Endothelial cell (in vitro differentiated cells): Measurements from ENCODE around the gene GUCY2F. TPM values are rescaled to one million over a fixed set of nuclear protein-coding genes. Genes with fewer than 3 reads are reported as not detected.

ENCODE experiments used
- DNase-seq: peaks from one replicate; pipeline ENCODE4 v3.0.0; 2021; ENCODE audit warnings: low spot score
- H3K27ac Mint-ChIP-seq: one replicate; pipeline ENCODE4 v1.8.0; 2021; ENCODE audit warnings: mixed read lengths, inconsistent platforms; ENCODE audit not compliant: unreplicated experiment
- H3K27me3 Mint-ChIP-seq: one replicate; pipeline ENCODE4 v1.8.0; 2021; ENCODE audit warnings: mild to moderate bottlenecking, moderate library complexity, mixed read lengths, inconsistent platforms; ENCODE audit not compliant: unreplicated experiment
- H3K36me3 Mint-ChIP-seq: one replicate; pipeline ENCODE4 v1.8.0; 2021; ENCODE audit warnings: mild to moderate bottlenecking, low read depth, mixed read lengths, inconsistent platforms; ENCODE audit not compliant: unreplicated experiment
- H3K4me1 Mint-ChIP-seq: one replicate; pipeline ENCODE4 v1.8.0; 2021; ENCODE audit warnings: mild to moderate bottlenecking, mixed read lengths, inconsistent platforms; ENCODE audit not compliant: unreplicated experiment
- H3K4me3 Mint-ChIP-seq: one replicate; pipeline ENCODE4 v1.8.0; 2021; ENCODE audit warnings: mild to moderate bottlenecking, mixed read lengths, inconsistent platforms; ENCODE audit not compliant: unreplicated experiment
- H3K9me3 Mint-ChIP-seq: one replicate; pipeline ENCODE4 v1.8.0; 2021; ENCODE audit warnings: mixed read lengths, inconsistent platforms; ENCODE audit not compliant: unreplicated experiment
- CTCF ChIP-seq: fragments of 200-600 bp; sonication (generic); IDR thresholded peaks from one replicate; pipeline ENCODE4 v1.5.0; 2021; ENCODE audit warnings: antibody characterized with exemption; ENCODE audit not compliant: unreplicated experiment
- total RNA-seq: library from RNA; stranded (reverse); fragmentation: NEBNext Ultra II Directional; extraction: Animal tissue kit (Norgen Biotek cat#: 25700); gene quantifications from one replicate; pipeline ENCODE4 v1.2.1, GENCODE V29; 2021; ENCODE audit not compliant: unreplicated experiment

Gene GUCY2F
- total RNA-seq, 1 donor from 2014 or later, result not detected

DNA sequence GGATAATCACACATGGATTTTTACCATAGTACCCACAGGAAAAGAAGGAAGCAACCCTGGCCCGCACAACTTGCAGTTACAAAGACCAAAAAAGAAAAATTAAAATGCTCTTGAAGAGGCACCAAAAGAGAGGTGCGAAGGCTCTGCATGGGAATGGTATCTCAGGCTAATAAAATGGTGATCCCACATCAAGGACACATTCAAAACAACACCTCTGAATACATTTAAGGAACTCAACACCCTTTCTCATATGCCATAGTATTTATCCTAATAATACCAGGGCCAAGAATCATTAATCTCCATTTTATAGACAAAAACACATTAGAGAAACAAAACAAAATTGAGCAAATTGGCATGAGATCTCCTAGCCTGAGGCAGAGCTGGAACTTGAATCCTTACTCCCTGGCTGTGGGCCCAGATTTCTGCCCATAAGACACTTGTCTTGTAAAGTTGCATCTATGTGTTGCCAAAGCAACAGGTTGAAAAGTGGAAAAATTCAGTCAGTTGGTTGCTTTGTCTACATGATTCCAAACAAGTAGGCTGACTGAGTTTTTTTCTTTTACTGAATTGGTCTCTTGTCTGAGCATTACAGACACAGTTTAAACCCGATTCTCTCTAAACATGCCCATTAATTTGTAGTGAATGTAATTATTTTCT lies 33.5 kb downstream of the GUCY2F start:
- H3K27me3 Mint-ChIP-seq, result peaks cover 1% of the 10 kb centered on the region
- no peaks in the 10 kb centered on the region for H3K4me1 Mint-ChIP-seq
- H3K9me3 Mint-ChIP-seq, result no peaks in the 10 kb centered on the region
- no peak overlapping the region for H3K4me3 Mint-ChIP-seq
- no peak for DNase-seq
- no peaks in the 10 kb centered on the region for H3K36me3 Mint-ChIP-seq
- no peak overlapping the region for H3K27ac Mint-ChIP-seq
- TF ChIP-seq CTCF, result no peak

- no peak overlapping the region for H3K27ac Mint-ChIP-seq
These were observed 40.6 kb downstream of the GUCY2F start for GRCh38 chrX:109441266-109441665.

GRCh38 chrX:109440475-109440874 lies 41.4 kb downstream of the GUCY2F start:
- TF ChIP-seq CTCF, result no peak
- peaks cover 3% of the 10 kb centered on the region for H3K4me1 Mint-ChIP-seq
- H3K4me3 Mint-ChIP-seq, result no peak overlapping the region
- no peak for DNase-seq
- H3K27ac Mint-ChIP-seq, result no peak overlapping the region
- no peaks in the 10 kb centered on the region for H3K9me3 Mint-ChIP-seq
- no peaks in the 10 kb centered on the region for H3K36me3 Mint-ChIP-seq
- H3K27me3 Mint-ChIP-seq, result no peaks in the 10 kb centered on the region

More at GRCh38 chrX:109441266-109441665, 40.6 kb downstream of the GUCY2F start:
- H3K27me3 Mint-ChIP-seq, result no peaks in the 10 kb centered on the region
- H3K4me3 Mint-ChIP-seq, result no peak overlapping the region
- TF ChIP-seq CTCF, result no peak
- no peaks in the 10 kb centered on the region for H3K9me3 Mint-ChIP-seq
- no peak for DNase-seq
- peaks cover 3% of the 10 kb centered on the region for H3K4me1 Mint-ChIP-seq
- H3K36me3 Mint-ChIP-seq, result no peaks in the 10 kb centered on the region

DNA sequence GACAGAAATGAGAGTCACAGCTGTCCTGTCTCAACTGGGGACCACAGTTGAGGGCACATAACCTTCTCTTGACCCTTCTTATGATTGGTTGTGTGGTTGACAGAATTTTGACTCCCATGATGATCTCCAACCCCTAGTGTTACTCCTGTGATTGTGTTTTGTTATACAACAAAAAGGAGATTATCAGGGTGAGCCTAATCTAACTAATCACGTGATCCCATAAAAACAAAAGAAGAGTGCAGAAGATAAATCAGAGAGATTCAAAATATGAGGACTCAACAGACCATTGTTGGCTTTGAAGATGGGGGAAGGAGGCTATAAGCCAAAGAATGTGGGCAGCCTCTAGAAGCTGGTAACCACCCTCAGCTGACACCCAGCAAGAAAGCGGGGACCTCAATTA lies 72.7 kb downstream of the GUCY2F start:
- DNase-seq, result no peak
- Mint-ChIP-seq H3K27me3 (no peaks in the 10 kb centered on the region), H3K9me3 (no peaks in the 10 kb centered on the region), H3K4me1 (peaks cover 15% of the 10 kb centered on the region), H3K4me3 (no peak overlapping the region), H3K36me3 (no peaks in the 10 kb centered on the region), H3K27ac (no peak overlapping the region)
- TF ChIP-seq CTCF, result no peak

- Mint-ChIP-seq H3K9me3 (no peaks in the 10 kb centered on the region), H3K4me3 (no peak overlapping the region), H3K27me3 (peaks cover 7% of the 10 kb centered on the region), H3K4me1 (no peaks in the 10 kb centered on the region), H3K36me3 (no peaks in the 10 kb centered on the region), H3K27ac (no peak overlapping the region)
- no peak for DNase-seq
- no peak for TF ChIP-seq CTCF
These were observed 78.0 kb downstream of the GUCY2F start for GRCh38 chrX:109403922-109404321.
